Skin of body (tissue), 3 donors: ENCODE results near the gene SPPL2A. TPM values are rescaled to one million over a fixed set of nuclear protein-coding genes. Genes with fewer than 3 reads are reported as not detected.

Source experiments
- DNase-seq: peaks from one replicate; lab custom pipeline; 2025; lab: John Stamatoyannopoulos, UW
- small RNA-seq: library from RNA; depleted of rRNA; stranded (forward); fragments of <200 nt; gene quantifications from one replicate; pipeline ENCODE3, GENCODE V24; 2014; ENCODE audit warnings: low replicate concordance
- total RNA-seq: library from RNA; depleted of rRNA; stranded (reverse); fragments of >200 nt; gene quantifications from one replicate; pipeline ENCODE4 v1.2.3, GENCODE V29; 2014

SPPL2A gene
- total RNA-seq, 1 donor from 2014 or later, result 40.7 TPM

- DNase-seq, result peak; percentile 93
These were observed 78.8 kb downstream of the SPPL2A start, which contains the start of gene TRPM7 for GRCh38 chr15:50686469-50687301. TRPM7 (minus strand) TSS chr15:50686797; CDS start chr15:50686533, 264 bp downstream.

GRCh38 chr15:50685976-50686468 lies 79.5 kb downstream of the SPPL2A start:
- DNase-seq, result no peak

GRCh38 chr15:50685191-50685975 lies 80.1 kb downstream of the SPPL2A start:
- no peak for DNase-seq

GRCh38 chr15:50681467-50681866 lies 84.0 kb downstream of the SPPL2A start:
- no peak for DNase-seq

GRCh38 chr15:50676799-50677483 lies 88.6 kb downstream of the SPPL2A start:
- DNase-seq, result no peak

- peak; percentile 21 for DNase-seq
These were observed 89.9 kb downstream of the SPPL2A start for GRCh38 chr15:50675535-50676144.

- DNase-seq, result no peak
These were observed 95.4 kb downstream of the SPPL2A start for GRCh38 chr15:50670115-50670514.

- no peak for DNase-seq
These were observed 95.9 kb downstream of the SPPL2A start for GRCh38 chr15:50669611-50670010.

- DNase-seq, result no peak
These were observed 99.6 kb downstream of the SPPL2A start for GRCh38 chr15:50665938-50666337.

- DNase-seq, result no peak
These were observed 110.0 kb downstream of the SPPL2A start for GRCh38 chr15:50655555-50655954.

GRCh38 chr15:50653156-50653743 lies 112.3 kb downstream of the SPPL2A start:
- no peak for DNase-seq

- no peak for DNase-seq
These were observed 112.8 kb downstream of the SPPL2A start for GRCh38 chr15:50652671-50653070.

Small RNAs within 50 kb of the gene (small RNA-seq; reads per million reads assigned to genes)
- gene AC012100.1 (not detected), gene RN7SL354P (not detected)

Other genes starting within 250 kb of the SPPL2A start
- gene USP50, start 219.0 kb downstream of the SPPL2A start, total RNA-seq, result 1.5 TPM
- gene TRPM7, start 78.9 kb downstream of the SPPL2A start, total RNA-seq, result 60.4 TPM
- 10.4 TPM for gene AP4E1, start 143.0 kb upstream of the SPPL2A start, total RNA-seq